Testis (tissue), 2 donors: ENCODE measurements around the gene FBLN5.

Experiments used
- CTCF ChIP-seq, 3 experiments: fragments of 450-650 bp in 2 of 3; fragments of 200-600 bp in 1 of 3; sonication (generic) in 1 of 3; IDR thresholded peaks; one replicate each; pipeline ENCODE4 v1.5.1; 2016 to 2019; ENCODE audit warnings: antibody characterized with exemption in 3 of 3, mild to moderate bottlenecking in 2 of 3, moderate library complexity in 1 of 3
- POLR2A ChIP-seq: fragments of 450-650 bp; IDR thresholded peaks from one replicate; pipeline ENCODE4 v1.6.1; 2017; ENCODE audit warnings: antibody characterized with exemption, mild to moderate bottlenecking, moderate library complexity

- no peak for TF ChIP-seq CTCF (IDR thresholded peaks at IDR 0.05)
- no peak for TF ChIP-seq POLR2A
Measured at GRCh38 chr14:91866061-91866460, 81.4 kb downstream of the FBLN5 start.
